IMR-90 (cell line): ENCODE results near the gene TRAPPC3L. TPM values are rescaled to one million over a fixed set of nuclear protein-coding genes. Genes with fewer than 3 reads are reported as not detected.

Experiments
- ATAC-seq: fragments of 200-7000 bp; cut with Tn5 transposase; 2 replicates; pipeline ENCODE4 v1.9.1; 2020; ENCODE audit warnings: low read depth, mild to moderate bottlenecking, moderate library complexity
- BruUV-seq: library from RNA; stranded (reverse); fragments of 400-500 nt; replicated peaks from 2 replicates; lab custom pipeline; 2021; lab: Mats Ljungman, UMichigan
- CTCF ChIA-PET: fragments of 300-600 bp; formaldehyde crosslinking; extraction: SDS; loops from one replicate; lab custom pipeline; 2021; ENCODE audit warnings: antibody characterized with exemption; lab: Yijun Ruan, JAX
- POLR2A ChIA-PET: fragments of 300-600 bp; sonication (Branson Sonifier 250); formaldehyde crosslinking; loops from one replicate; lab custom pipeline; 2022; ENCODE audit warnings: antibody characterized with exemption; ENCODE audit not compliant: unreplicated experiment; lab: Charles Lee
- DNase-seq: peaks from one replicate; pipeline ENCODE4 v3.0.0; 2013
- H2AFZ ChIP-seq: replicated peaks from 2 replicates; pipeline ENCODE3; 2013; ENCODE audit warnings: low read length, mild to moderate bottlenecking; ENCODE audit not compliant: poor library complexity
- H2AK5ac ChIP-seq: 2 replicates; pipeline ENCODE4 v1.6.1; 2013; ENCODE audit warnings: low read depth, low read length, inconsistent platforms
- H2AK9ac ChIP-seq: replicated peaks from 2 replicates; pipeline ENCODE3; 2013; ENCODE audit warnings: mild to moderate bottlenecking, low read depth, low read length, moderate library complexity; ENCODE audit not compliant: poor library complexity
- H2BK120ac ChIP-seq: 2 replicates; pipeline ENCODE4 v1.6.1; 2013; ENCODE audit warnings: low read depth, low read length, inconsistent platforms
- H2BK15ac ChIP-seq: 3 replicates; pipeline ENCODE4 v1.6.1; 2013; ENCODE audit warnings: low read depth, low read length, inconsistent platforms
- H2BK20ac ChIP-seq: 2 replicates; pipeline ENCODE4 v1.6.1; 2013; ENCODE audit warnings: low read depth, mild to moderate bottlenecking, inconsistent platforms, low read length, moderate library complexity
- H2BK5ac ChIP-seq: 2 replicates; pipeline ENCODE4 v1.6.1; 2013; ENCODE audit warnings: mild to moderate bottlenecking, low read depth, low read length, inconsistent platforms; ENCODE audit not compliant: poor library complexity, severe bottlenecking
- H3K14ac ChIP-seq: replicated peaks from 2 replicates; pipeline ENCODE4 v1.6.1; 2013; ENCODE audit warnings: low read depth, low read length, inconsistent platforms
- H3K18ac ChIP-seq: 2 replicates; pipeline ENCODE4 v1.6.1; 2013; ENCODE audit warnings: low read depth, low read length, control low read depth
- H3K23ac ChIP-seq: 2 replicates; pipeline ENCODE4 v1.6.1; 2013; ENCODE audit warnings: low read depth, low read length, inconsistent platforms
- H3K27ac ChIP-seq: 2 replicates; pipeline ENCODE4 v1.5.1; 2013; ENCODE audit warnings: mild to moderate bottlenecking, control low read depth, low read length; ENCODE audit not compliant: insufficient read depth
- H3K27me3 ChIP-seq: 2 replicates; pipeline ENCODE4 v1.6.1; 2013; ENCODE audit warnings: low read length; ENCODE audit not compliant: control insufficient read depth, insufficient read depth
- H3K36me3 ChIP-seq: 2 replicates; pipeline ENCODE4 v1.6.1; 2013; ENCODE audit warnings: low read length, mixed read lengths; ENCODE audit not compliant: control insufficient read depth, insufficient read depth
- H3K4ac ChIP-seq: 2 replicates; pipeline ENCODE4 v1.6.1; 2013; ENCODE audit warnings: low read depth, low read length, inconsistent platforms
- H3K4me1 ChIP-seq: 2 replicates; pipeline ENCODE4 v1.6.1; 2013; ENCODE audit warnings: low read length, mixed read lengths; ENCODE audit not compliant: control insufficient read depth, insufficient read depth
- H3K4me2 ChIP-seq: 2 replicates; pipeline ENCODE4 v1.6.1; 2013; ENCODE audit warnings: low read depth, mild to moderate bottlenecking, control low read depth, low read length, moderate library complexity
- H3K4me3 ChIP-seq: 2 replicates; pipeline ENCODE4 v1.5.1; 2013; ENCODE audit warnings: low read depth, mild to moderate bottlenecking, control low read depth, low read length, moderate library complexity; ENCODE audit not compliant: insufficient read depth
- H3K56ac ChIP-seq: 2 replicates; pipeline ENCODE4 v1.6.1; 2013; ENCODE audit warnings: low read length, inconsistent platforms; ENCODE audit not compliant: insufficient read depth; ENCODE audit errors: extremely low read depth
- H3K79me1 ChIP-seq, 2 experiments: 2 replicates each; pipeline ENCODE4 v1.6.1; 2013; ENCODE audit warnings: low read length in 2 of 2, inconsistent platforms in 1 of 2, low read depth in 1 of 2
- H3K9ac ChIP-seq: 2 replicates; pipeline ENCODE4 v1.6.1; 2013; ENCODE audit warnings: low read depth, low read length, control low read depth
- H3K9me1 ChIP-seq: 2 replicates; pipeline ENCODE4 v1.6.1; 2013; ENCODE audit warnings: low read length, inconsistent platforms; ENCODE audit not compliant: insufficient read depth
- H3K9me3 ChIP-seq: 2 replicates; pipeline ENCODE4 v1.6.1; 2013; ENCODE audit warnings: low read length; ENCODE audit not compliant: control insufficient read depth, insufficient read depth
- H4K20me1 ChIP-seq: 2 replicates; pipeline ENCODE4 v1.6.1; 2013; ENCODE audit warnings: low read length, inconsistent platforms; ENCODE audit not compliant: insufficient read depth
- H4K5ac ChIP-seq: 2 replicates; pipeline ENCODE4 v1.6.1; 2013; ENCODE audit warnings: mild to moderate bottlenecking, low read depth, low read length, control low read depth
- H4K8ac ChIP-seq, 2 experiments: 2 replicates each; pipeline ENCODE4 v1.6.1; 2013; ENCODE audit warnings: low read depth in 2 of 2, low read length in 2 of 2, control low read depth in 1 of 2, inconsistent platforms in 1 of 2
- H4K91ac ChIP-seq: 2 replicates; pipeline ENCODE4 v1.6.1; 2013; ENCODE audit warnings: low read depth, low read length, inconsistent platforms; ENCODE audit not compliant: insufficient read depth
- BHLHE40 ChIP-seq: fragments of 150-350 bp; IDR thresholded peaks from 2 replicates; pipeline ENCODE4 v1.6.1; 2016; ENCODE audit warnings: mild to moderate bottlenecking, low read depth, low read length
- CEBPB ChIP-seq: IDR thresholded peaks from 2 replicates; pipeline ENCODE4 v1.6.1; 2012; ENCODE audit warnings: low read depth, low read length, improper control_type of control experiment
- CHD1 ChIP-seq: IDR thresholded peaks from 2 replicates; pipeline ENCODE4 v1.6.1; 2012; ENCODE audit warnings: low read depth, low read length, improper control_type of control experiment
- CTCF ChIP-seq: conservative IDR thresholded peaks from 2 replicates; pipeline ENCODE4 v1.5.1; 2012; ENCODE audit warnings: mild to moderate bottlenecking, low read depth, low read length, improper control_type of control experiment
- FOS ChIP-seq: fragments of 150-350 bp; IDR thresholded peaks from 2 replicates; pipeline ENCODE4 v1.6.1; 2016; ENCODE audit warnings: low read depth, low read length
- MAFK ChIP-seq: IDR thresholded peaks from 2 replicates; pipeline ENCODE4 v1.6.1; 2012; ENCODE audit warnings: low read depth, low read length, improper control_type of control experiment
- MXI1 ChIP-seq: IDR thresholded peaks from 2 replicates; pipeline ENCODE4 v1.6.1; 2012; ENCODE audit warnings: low read depth, mild to moderate bottlenecking, low read length, moderate library complexity, borderline replicate concordance
- NFE2L2 ChIP-seq: fragments of 150-350 bp; IDR thresholded peaks from 2 replicates; pipeline ENCODE4 v1.6.1; 2016; ENCODE audit warnings: low read depth, mild to moderate bottlenecking, low read length
- POLR2A ChIP-seq: IDR thresholded peaks from 2 replicates; pipeline ENCODE4 v1.6.1; 2012; ENCODE audit warnings: mild to moderate bottlenecking, low read depth, low read length
- RAD21 ChIP-seq: IDR thresholded peaks from 2 replicates; pipeline ENCODE4 v1.6.1; 2012; ENCODE audit warnings: low read length, improper control_type of control experiment
- RCOR1 ChIP-seq: IDR thresholded peaks from 2 replicates; pipeline ENCODE4 v1.6.1; 2012; ENCODE audit warnings: mild to moderate bottlenecking, low read length, improper control_type of control experiment; ENCODE audit not compliant: insufficient replicate concordance
- RFX5 ChIP-seq: IDR thresholded peaks from 2 replicates; pipeline ENCODE4 v1.8.0; 2012; ENCODE audit warnings: low read depth, mild to moderate bottlenecking, low read length, moderate library complexity
- SMC3 ChIP-seq: fragments of 150-350 bp; IDR thresholded peaks from 2 replicates; pipeline ENCODE4 v1.6.1; 2016; ENCODE audit warnings: low read depth, mild to moderate bottlenecking, antibody characterized with exemption, low read length, moderate library complexity
- dilution Hi-C: fragments of 300-500 bp; cut with HindIII; formaldehyde crosslinking; loops from one replicate; pipeline ENCODE4 v1.14.3; 2018; ENCODE audit warnings: low sequenced_read_pairs; ENCODE audit not compliant: unreplicated experiment
- in situ Hi-C: fragments of 300-500 bp; cut with MboI; formaldehyde crosslinking; loops from 3 replicates; pipeline ENCODE4 v1.14.3; 2019; ENCODE audit warnings: low sequenced_read_pairs, inconsistent platforms, mixed read lengths
- intact Hi-C: fragments of 100-400 bp; cut with micrococcal nuclease; formaldehyde crosslinking; loops from 2 replicates; pipeline ENCODE4 v1.10.0; 2022
- polyA plus RNA-seq, 3 experiments: library from polyadenylated mRNA; depleted of rRNA; stranded (reverse); fragments of >200 nt; gene quantifications; 2 replicates each; pipeline ENCODE4 v1.2.3, GENCODE V29; 2012; ENCODE audit warnings: low replicate concordance in 1 of 3
- total RNA-seq: library from RNA; depleted of rRNA; stranded (reverse); fragments of >200 nt; gene quantifications from 2 replicates; pipeline ENCODE4 v1.2.3, GENCODE V29; 2012
- TF ChIP-seq, protein P1 (sequence below): fragments of 150-350 bp; IDR thresholded peaks from 2 replicates; pipeline ENCODE4 v1.6.1; 2017; ENCODE audit warnings: mild to moderate bottlenecking, antibody characterized with exemption, low read length, low read depth
- TF ChIP-seq, protein P2 (sequence below): fragments of 150-350 bp; IDR thresholded peaks from 2 replicates; pipeline ENCODE4 v1.6.1; 2016; ENCODE audit warnings: low read depth, mild to moderate bottlenecking, low read length, moderate library complexity, borderline replicate concordance

Gene TRAPPC3L
- total and polyA plus RNA-seq, 2 of the 4 experiments (the other 2 are of a cell fraction): 0.03 TPM; not detected in 1

DNA sequence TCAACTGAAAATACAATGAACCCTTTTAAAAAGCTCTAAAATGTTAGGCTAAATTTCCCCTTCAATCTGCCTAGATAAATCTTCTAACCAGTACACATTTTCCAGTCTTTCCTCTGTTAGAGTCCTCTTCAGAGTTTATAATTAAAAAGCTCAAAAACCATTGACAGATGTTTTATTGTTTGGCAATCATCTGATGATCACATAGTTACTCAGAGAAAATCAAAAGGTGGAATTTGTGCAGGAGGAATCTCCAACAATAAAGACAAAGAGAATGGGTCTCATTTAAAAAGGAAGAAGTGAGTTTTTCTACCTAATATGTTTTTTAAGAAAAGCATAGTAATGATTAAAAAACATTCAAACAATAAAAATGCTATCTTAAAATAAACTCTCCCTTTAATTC is 3.1 kb downstream of the TRAPPC3L start:
- no peak overlapping the region for H2BK120ac ChIP-seq
- H4K8ac ChIP-seq: no peak overlapping the region
- no peak overlapping the region for H4K91ac ChIP-seq
- H2AFZ ChIP-seq: no peak overlapping the region
- no peak overlapping the region for H4K5ac ChIP-seq
- H3K4ac ChIP-seq: no peak overlapping the region
- H3K9me1 ChIP-seq: no peaks in the 10 kb centered on the region
- no peak overlapping the region for H3K56ac ChIP-seq
- ATAC-seq (no peak), DNase-seq (no peak)
- ChIA-PET POLR2A (no interaction called here), CTCF (interaction anchor here (0.8 to 1.9 kb wide), 3 partner anchors 11 to 255 kb away, joined by 4 to 9 read pairs (median 5); partner anchors contain the start of gene CALHM4)
- intact Hi-C loops (no loop called here), in situ Hi-C loops (no loop called here), dilution Hi-C loops (no loop called here)
- no peaks in the 10 kb centered on the region for H3K27me3 ChIP-seq
- no peak overlapping the region for H2BK5ac ChIP-seq
- BruUV-seq: no TSS peak
- no peak overlapping the region for H3K14ac ChIP-seq
- no peaks in the 10 kb centered on the region for H3K4me1 ChIP-seq
- no peak overlapping the region for H2AK9ac ChIP-seq
- no peak overlapping the region for H3K23ac ChIP-seq
- H3K18ac ChIP-seq: no peak overlapping the region
- TF ChIP-seq CEBPB: no peak
- TF ChIP-seq, protein P1, sequence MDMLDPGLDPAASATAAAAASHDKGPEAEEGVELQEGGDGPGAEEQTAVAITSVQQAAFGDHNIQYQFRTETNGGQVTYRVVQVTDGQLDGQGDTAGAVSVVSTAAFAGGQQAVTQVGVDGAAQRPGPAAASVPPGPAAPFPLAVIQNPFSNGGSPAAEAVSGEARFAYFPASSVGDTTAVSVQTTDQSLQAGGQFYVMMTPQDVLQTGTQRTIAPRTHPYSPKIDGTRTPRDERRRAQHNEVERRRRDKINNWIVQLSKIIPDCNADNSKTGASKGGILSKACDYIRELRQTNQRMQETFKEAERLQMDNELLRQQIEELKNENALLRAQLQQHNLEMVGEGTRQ: no peak
- TF ChIP-seq POLR2A: no peak
- TF ChIP-seq, protein P2, sequence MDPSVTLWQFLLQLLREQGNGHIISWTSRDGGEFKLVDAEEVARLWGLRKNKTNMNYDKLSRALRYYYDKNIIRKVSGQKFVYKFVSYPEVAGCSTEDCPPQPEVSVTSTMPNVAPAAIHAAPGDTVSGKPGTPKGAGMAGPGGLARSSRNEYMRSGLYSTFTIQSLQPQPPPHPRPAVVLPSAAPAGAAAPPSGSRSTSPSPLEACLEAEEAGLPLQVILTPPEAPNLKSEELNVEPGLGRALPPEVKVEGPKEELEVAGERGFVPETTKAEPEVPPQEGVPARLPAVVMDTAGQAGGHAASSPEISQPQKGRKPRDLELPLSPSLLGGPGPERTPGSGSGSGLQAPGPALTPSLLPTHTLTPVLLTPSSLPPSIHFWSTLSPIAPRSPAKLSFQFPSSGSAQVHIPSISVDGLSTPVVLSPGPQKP: no peak
- TF ChIP-seq RFX5: no peak
- TF ChIP-seq MAFK: no peak
- no peak for TF ChIP-seq NFE2L2
- TF ChIP-seq MXI1: no peak
- TF ChIP-seq CHD1: no peak
- TF ChIP-seq CTCF: no peak
- TF ChIP-seq RCOR1: no peak
- no peak for TF ChIP-seq FOS
- no peak for TF ChIP-seq RAD21
- TF ChIP-seq SMC3: no peak
- TF ChIP-seq BHLHE40: no peak
- H2BK20ac ChIP-seq: no peak overlapping the region
- H3K4me3 ChIP-seq: no peak overlapping the region
- H2AK5ac ChIP-seq: no peak overlapping the region
- H3K4me2 ChIP-seq: no peak overlapping the region
- H3K79me1 ChIP-seq: no peaks in the 10 kb centered on the region
- no peak overlapping the region for H3K27ac ChIP-seq
- H3K9ac ChIP-seq: no peak overlapping the region
- no peak overlapping the region for H2BK15ac ChIP-seq
- H3K36me3 ChIP-seq: no peaks in the 10 kb centered on the region
- no peaks in the 10 kb centered on the region for H4K20me1 ChIP-seq
- H3K9me3 ChIP-seq: no peaks in the 10 kb centered on the region
